Ecto neural progenitor cell (in vitro differentiated cells): ENCODE data around the gene HSD17B8.

Experiments
- DNase-seq: peaks from one replicate; pipeline ENCODE4 v3.0.0-alpha.2; 2018; ENCODE audit warnings: low spot score

Gene HSD17B8

GRCh38 chr6:33171016-33171879 lies 33.2 kb upstream of the HSD17B8 start:
- no peak for DNase-seq

DNA sequence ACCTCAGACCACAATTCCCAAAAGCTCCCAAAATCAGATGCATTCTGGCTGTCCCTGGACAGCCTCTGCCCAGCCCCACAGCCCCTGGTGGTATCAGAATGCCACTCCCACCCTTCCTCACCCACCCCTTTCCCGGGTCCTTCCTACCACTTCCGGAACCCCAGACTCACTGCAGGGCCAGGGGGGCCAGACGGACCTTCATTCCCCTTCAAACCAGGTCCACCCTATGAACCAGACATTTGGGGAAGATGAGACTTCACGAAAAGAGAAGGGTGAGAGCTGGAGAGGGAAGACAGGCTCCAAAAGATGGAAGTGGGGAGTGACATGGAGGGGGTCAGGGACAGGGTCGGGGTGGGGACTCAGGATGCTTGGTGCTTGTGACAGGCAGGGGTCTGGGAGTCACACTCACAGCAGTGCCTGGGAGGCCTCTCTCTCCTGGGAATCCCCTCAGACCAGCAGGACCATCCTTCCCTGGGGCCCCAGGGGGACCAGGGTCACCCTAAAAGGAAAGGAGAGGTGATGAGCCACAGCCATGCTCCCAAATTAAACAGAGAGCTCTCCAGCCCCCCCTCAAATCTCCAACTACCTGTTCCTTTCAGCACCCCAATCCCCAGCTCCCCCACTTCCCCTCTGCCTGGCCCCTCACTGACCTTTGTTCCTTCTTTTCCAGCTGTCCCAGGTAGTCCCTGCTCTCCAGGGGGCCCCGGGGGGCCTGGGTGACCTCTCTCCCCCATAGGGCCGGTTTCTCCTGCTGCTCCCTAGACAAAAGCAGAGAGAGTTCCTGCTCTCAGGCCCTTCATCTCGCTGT lies 32.4 kb upstream of the HSD17B8 start:
- no peak for DNase-seq

GRCh38 chr6:33172688-33173534 lies 31.5 kb upstream of the HSD17B8 start:
- DNase-seq = no peak

GRCh38 chr6:33173535-33174180 lies 30.8 kb upstream of the HSD17B8 start:
- no peak for DNase-seq

GRCh38 chr6:33174784-33175183 lies 29.7 kb upstream of the HSD17B8 start:
- DNase-seq = no peak

GRCh38 chr6:33175436-33176069 lies 28.9 kb upstream of the HSD17B8 start:
- DNase-seq = no peak

- no peak for DNase-seq
Measured at GRCh38 chr6:33176906-33177305, 27.5 kb upstream of the HSD17B8 start.

GRCh38 chr6:33177552-33178446 lies 26.7 kb upstream of the HSD17B8 start:
- no peak for DNase-seq

GRCh38 chr6:33178755-33179475 lies 25.5 kb upstream of the HSD17B8 start:
- DNase-seq = no peak

DNA sequence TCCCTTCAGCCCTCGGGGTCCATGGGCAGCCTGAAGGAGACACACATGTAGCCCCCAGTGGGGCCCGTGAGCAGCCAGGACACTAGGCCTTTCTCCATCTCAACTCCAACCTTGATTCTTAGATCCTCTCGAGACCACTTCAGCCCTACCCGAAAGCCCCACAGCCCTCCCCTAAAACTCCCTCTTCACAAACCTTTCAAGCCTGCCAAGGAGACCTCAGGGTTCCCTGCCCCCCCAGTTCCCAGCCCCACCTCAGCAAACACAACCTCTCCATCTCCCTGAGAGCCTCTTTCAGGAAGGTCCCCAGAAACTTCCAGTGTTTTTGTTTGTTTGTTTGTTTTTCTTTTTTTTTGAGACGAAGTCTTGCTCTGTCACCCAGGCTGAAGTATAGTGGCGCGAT lies 23.3 kb upstream of the HSD17B8 start:
- no peak for DNase-seq

DNA sequence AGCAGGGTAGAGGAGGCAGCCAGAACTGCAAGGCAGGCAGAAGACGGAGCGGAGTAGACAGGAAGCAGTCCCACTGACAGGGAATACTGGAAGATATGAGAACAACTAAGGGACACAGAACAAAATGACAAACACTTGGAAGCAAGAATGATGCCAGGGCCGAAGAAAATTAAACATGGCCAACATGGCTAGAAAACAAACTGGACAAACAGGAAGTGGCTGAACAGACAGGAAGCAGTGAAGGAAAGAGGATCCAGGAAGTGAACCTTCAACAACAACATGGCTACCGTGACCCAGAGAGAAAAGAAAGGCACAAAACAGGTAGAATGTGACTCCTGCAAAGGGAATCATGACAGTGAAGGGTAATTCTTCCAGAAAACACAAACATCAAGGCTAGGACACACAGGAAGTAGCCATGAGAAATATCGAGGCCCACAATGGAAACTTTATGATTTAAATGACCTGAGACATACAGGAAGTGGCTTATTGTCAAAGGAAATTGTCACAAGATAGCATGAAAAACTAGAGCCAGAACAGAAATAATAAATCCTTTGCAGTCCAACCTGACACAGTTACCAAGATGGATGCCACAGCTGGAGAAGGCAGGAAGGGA lies 21.3 kb upstream of the HSD17B8 start:
- no peak for DNase-seq

DNA sequence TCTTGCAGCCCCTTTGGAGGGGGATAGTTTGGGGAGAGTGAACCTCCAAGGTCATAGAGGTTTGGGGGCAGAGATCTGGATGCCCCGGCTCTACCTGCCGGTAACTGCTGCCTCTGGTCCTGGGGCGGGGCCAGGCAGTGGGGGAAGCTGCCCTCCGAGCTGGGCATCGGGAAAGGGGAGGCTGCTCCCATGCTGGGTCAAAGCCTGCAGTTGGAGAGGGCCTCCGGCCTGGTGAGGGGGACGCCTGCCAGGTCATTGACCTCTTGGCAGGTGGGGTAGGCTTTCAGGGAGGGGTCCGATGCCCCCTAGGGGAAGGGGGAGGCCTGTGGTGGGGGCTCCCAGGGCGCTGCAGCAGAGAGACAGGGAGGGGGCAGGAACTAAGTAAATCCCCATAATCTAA lies 19.3 kb upstream of the HSD17B8 start:
- no peak for DNase-seq

- DNase-seq = no peak
Measured at GRCh38 chr6:33185654-33186187, 18.7 kb upstream of the HSD17B8 start.

GRCh38 chr6:33187809-33188208 lies 16.6 kb upstream of the HSD17B8 start:
- no peak for DNase-seq

GRCh38 chr6:33189164-33189563 lies 15.3 kb upstream of the HSD17B8 start:
- no peak for DNase-seq

DNA sequence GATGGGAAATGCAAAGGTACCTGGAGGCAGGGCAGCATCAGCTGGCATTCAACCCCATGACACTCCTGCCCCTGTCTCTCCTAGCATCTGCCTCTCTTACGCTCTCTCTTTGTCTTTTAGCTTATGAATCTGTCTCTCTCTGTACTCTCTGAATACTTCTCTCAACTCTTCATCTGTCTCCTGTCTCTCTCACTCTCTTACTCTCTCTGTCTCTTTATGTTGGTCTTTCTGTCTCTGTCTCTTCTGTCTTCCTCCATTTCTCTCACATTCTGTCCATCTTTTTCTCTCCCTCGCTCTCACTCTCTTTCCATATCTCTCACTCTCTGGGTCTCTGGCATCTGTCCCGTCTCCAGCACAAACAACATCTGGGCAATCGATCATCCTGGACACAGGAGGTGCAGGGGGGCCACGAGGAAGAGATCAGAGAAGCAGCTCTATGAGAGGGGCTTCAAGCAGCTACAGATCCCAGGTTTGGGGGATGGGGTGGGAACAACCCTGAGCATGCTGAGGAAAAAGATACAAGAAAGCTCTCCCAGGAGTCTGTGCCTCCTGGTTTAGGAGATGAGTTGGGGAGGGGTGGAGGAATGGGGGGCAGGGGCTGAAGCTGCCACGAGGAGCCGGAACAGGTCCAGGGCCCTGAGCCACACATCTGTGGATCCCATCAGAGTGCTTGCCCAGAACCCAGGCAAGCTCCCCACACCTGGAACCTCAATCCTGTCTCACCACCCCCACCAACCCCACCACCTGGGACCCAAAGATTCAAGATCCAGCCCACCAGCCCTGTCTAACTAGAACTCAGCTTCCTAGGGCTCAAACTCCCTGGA lies 14.6 kb upstream of the HSD17B8 start:
- no peak for DNase-seq

DNA sequence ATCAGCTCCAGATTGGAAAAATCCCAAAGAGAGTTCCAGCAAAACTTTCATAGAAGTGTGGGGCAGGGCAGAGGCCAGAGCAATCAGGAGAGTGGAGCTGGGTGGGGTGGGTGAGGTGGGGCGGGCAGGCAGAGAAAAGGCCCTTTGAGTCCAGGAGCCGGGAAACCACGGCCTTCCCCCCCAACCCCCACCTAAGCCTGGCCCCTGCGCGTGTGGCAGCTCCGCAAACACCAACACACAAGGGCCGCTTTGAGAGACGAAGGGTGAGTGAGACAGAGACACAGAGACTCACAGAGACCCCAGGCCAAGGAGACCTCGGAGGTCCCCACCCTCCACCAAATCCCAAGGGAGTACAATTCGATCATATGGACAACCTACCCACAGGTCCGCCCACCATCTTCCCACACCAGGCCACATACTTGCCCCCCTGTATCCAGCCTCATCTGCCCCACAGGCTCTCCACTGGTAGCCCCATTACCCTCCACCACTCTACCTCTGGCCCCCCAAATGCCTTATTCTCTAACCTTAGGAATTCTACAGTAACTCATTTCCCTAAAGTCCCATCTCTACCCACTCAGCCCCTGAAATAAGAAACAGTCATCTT lies 13.8 kb upstream of the HSD17B8 start:
- DNase-seq = no peak
